ENCODE data around the gene PSMA3.

GRCh38 chr14:58299401-58300330 lies 55.0 kb downstream of the PSMA3 start:
- TF ChIP-seq CTCF (IDR thresholded peaks at IDR 0.05) (no peak), POLR2A (IDR thresholded peaks at IDR 0.05) (no peak), EP300 (IDR thresholded peaks at IDR 0.05) (no peak)
